Caco-2 (cell line): Measurements from ENCODE around the gene LY6G5C. TPM values are rescaled to one million over a fixed set of nuclear protein-coding genes. Genes with fewer than 3 reads are reported as not detected.

Experiments used
- BruUV-seq: library from RNA; stranded (reverse); fragments of 400-500 nt; replicated peaks from 2 replicates; lab custom pipeline; 2021; lab: Mats Ljungman, UMichigan
- CTCF ChIA-PET: fragments of 300-600 bp; sonication (Branson Sonifier 250); formaldehyde crosslinking; loops from one replicate; lab custom pipeline; 2022; ENCODE audit warnings: antibody characterized with exemption; lab: Charles Lee
- POLR2A ChIA-PET: fragments of 300-600 bp; sonication (Branson Sonifier 250); formaldehyde crosslinking; loops from one replicate; lab custom pipeline; 2022; ENCODE audit warnings: antibody characterized with exemption; lab: Charles Lee
- DNase-seq, 2 experiments: peaks; one replicate each; pipeline versions ENCODE4 v3.0.0 to v3.0.0-alpha.2; 2020 to 2022
- H3K27me3 ChIP-seq: replicated peaks from 2 replicates; pipeline ENCODE4 v1.6.0; 2011; ENCODE audit warnings: low read length; ENCODE audit not compliant: control insufficient read depth, insufficient read depth
- H3K36me3 ChIP-seq: 2 replicates; pipeline ENCODE4 v1.5.1; 2011; ENCODE audit warnings: low read length; ENCODE audit not compliant: control insufficient read depth, insufficient read depth
- H3K4me1 ChIP-seq: fragments of 250-450 bp; sonication (Bioruptor Pico); 2 replicates; pipeline ENCODE4 v1.5.1; 2020; ENCODE audit warnings: mild to moderate bottlenecking
- H3K4me3 ChIP-seq: 2 replicates; pipeline ENCODE4 v1.5.1; 2011; ENCODE audit warnings: low read depth, mild to moderate bottlenecking, control low read depth, low read length
- H3K9me3 ChIP-seq: fragments of 250-450 bp; sonication (Bioruptor Pico); 2 replicates; pipeline ENCODE4 v1.5.1; 2020; ENCODE audit warnings: mild to moderate bottlenecking, moderate library complexity
- H3K27ac Mint-ChIP-seq: one replicate; pipeline ENCODE4 v1.8.0; 2022; ENCODE audit warnings: mixed read lengths; ENCODE audit not compliant: unreplicated experiment
- H3K27me3 Mint-ChIP-seq: one replicate; pipeline ENCODE4 v1.8.0; 2022; ENCODE audit warnings: mixed read lengths; ENCODE audit not compliant: insufficient read depth, unreplicated experiment
- H3K36me3 Mint-ChIP-seq: one replicate; pipeline ENCODE4 v1.8.0; 2022; ENCODE audit warnings: mild to moderate bottlenecking, mixed read lengths; ENCODE audit not compliant: insufficient read depth, unreplicated experiment
- H3K4me1 Mint-ChIP-seq: one replicate; pipeline ENCODE4 v1.8.0; 2022; ENCODE audit warnings: low read depth, mixed read lengths; ENCODE audit not compliant: unreplicated experiment
- H3K4me3 Mint-ChIP-seq: one replicate; pipeline ENCODE4 v1.8.0; 2022; ENCODE audit warnings: mild to moderate bottlenecking, moderate library complexity, mixed read lengths; ENCODE audit not compliant: unreplicated experiment
- H3K9me3 Mint-ChIP-seq: one replicate; pipeline ENCODE4 v1.8.0; 2022; ENCODE audit warnings: mixed read lengths; ENCODE audit not compliant: unreplicated experiment
- CTCF ChIP-seq, 2 experiments: fragments of 200-600 bp in 1 of 2; IDR thresholded peaks; 1 replicate in 1 of 2; 2 replicates in 1 of 2; pipeline versions ENCODE4 v1.5.1 to v1.8.0; 2011 to 2022; ENCODE audit warnings: antibody characterized with exemption in 1 of 2, control low read depth in 1 of 2, inconsistent platforms in 1 of 2, low read depth in 1 of 2, low read length in 1 of 2, mild to moderate bottlenecking in 1 of 2, moderate library complexity in 1 of 2; ENCODE audit not compliant: insufficient read depth in 1 of 2, severe bottlenecking in 1 of 2, unreplicated experiment in 1 of 2
- intact Hi-C: fragments of 100-400 bp; cut with micrococcal nuclease; formaldehyde crosslinking; loops from one replicate; pipeline ENCODE4 v1.10.0; 2022; ENCODE audit not compliant: unreplicated experiment
- total RNA-seq: library from RNA; stranded (reverse); gene quantifications from 2 replicates; pipeline ENCODE4 v1.2.3, GENCODE V29; 2022

Gene LY6G5C
- total RNA-seq, 1 experiment from 2014 or later = 2.9 TPM

DNA sequence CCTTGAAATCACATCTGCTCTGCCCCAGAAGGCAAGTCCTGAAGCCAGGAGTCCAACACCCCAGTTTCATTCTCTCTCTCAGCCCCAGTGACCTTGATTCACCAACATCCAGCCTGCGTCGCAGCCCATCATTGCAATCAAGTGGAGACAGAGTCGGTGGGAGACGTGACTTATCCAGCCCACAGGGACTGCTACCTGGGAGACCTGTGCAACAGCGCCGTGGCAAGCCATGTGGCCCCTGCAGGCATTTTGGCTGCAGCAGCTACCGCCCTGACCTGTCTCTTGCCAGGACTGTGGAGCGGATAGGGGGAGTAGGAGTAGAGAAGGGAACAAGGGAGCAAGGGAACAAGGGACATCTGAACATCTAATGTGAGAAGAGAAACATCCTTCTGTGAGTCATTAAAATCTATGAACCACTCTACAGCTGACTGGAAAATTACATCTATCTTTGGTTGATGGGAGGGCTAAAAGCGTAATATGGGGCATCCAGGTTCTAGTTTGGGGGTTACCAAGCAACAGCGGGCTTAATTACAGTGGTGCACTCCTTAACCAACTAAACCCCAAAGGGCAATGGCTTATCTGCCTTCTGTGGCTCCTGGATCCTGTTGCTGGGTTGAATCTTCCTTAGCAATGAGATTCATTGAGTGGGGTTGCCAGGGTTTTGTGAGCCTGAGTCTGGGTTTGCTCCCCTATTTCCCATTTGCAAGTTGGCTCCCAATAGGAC is 36.8 kb upstream of the LY6G5C start:
- no peaks in the 10 kb centered on the region for H3K36me3 ChIP-seq
- no peaks in the 10 kb centered on the region for H3K9me3 ChIP-seq
- no peaks in the 10 kb centered on the region for H3K27me3 ChIP-seq
- DNase-seq = peak in 1 of 2 experiments; percentile 36
- Mint-ChIP-seq H3K9me3 (no peaks in the 10 kb centered on the region), H3K4me1 (peaks cover 61% of the 10 kb centered on the region), H3K36me3 (peaks cover 5% of the 10 kb centered on the region), H3K4me3 (no peak overlapping the region), H3K27ac (peak overlapping the region; percentile 69), H3K27me3 (no peaks in the 10 kb centered on the region)
- no peak for TF ChIP-seq CTCF (IDR thresholded peaks at IDR 0.05; ENCODE audit: insufficient read depth in 1 of 2, low read depth in 1 of 2, low read length in 1 of 2, severe bottlenecking in 1 of 2, unreplicated experiment in 1 of 2)
- no TSS peak for BruUV-seq
- POLR2A ChIA-PET = no interaction called here
- intact Hi-C loops = no loop called here
- CTCF ChIA-PET = no interaction called here
- H3K4me1 ChIP-seq = peaks cover 64% of the 10 kb centered on the region
- no peak overlapping the region for H3K4me3 ChIP-seq

GRCh38 chr6:31715022-31715958 is 34.4 kb upstream of the LY6G5C start, which contains the start of gene LY6G6D:
LY6G6D (plus strand) TSS chr6:31715348; CDS start chr6:31715356, 8 bp downstream.
- peak within 1 kb of the TSS; percentile 98 for H3K27ac Mint-ChIP-seq
- POLR2A ChIA-PET = interaction anchor here (1.5 to 1.7 kb wide), 2 partner anchors 23 to 147 kb away, joined by 6 to 7 read pairs; partner anchors contain the start of gene NEU1
- H3K4me3 Mint-ChIP-seq = peak within 1 kb of the TSS; percentile 65

More at GRCh38 chr6:31715022-31715958, 34.4 kb upstream of the LY6G5C start, which contains the start of gene LY6G6D:
- no peaks in the 10 kb centered on the region for H3K36me3 ChIP-seq
- DNase-seq = no peak
- TF ChIP-seq CTCF (IDR thresholded peaks at IDR 0.05; ENCODE audit: insufficient read depth in 1 of 2, low read depth in 1 of 2, low read length in 1 of 2, severe bottlenecking in 1 of 2, unreplicated experiment in 1 of 2) = no peak
- no peaks in the 10 kb centered on the region for H3K27me3 ChIP-seq
- H3K9me3 ChIP-seq = no peaks in the 10 kb centered on the region
- Mint-ChIP-seq H3K4me1 (peaks cover 62% of the 10 kb centered on the region), H3K36me3 (peaks cover 5% of the 10 kb centered on the region), H3K9me3 (no peaks in the 10 kb centered on the region), H3K27me3 (no peaks in the 10 kb centered on the region)
- peaks cover 56% of the 10 kb centered on the region for H3K4me1 ChIP-seq
- CTCF ChIA-PET = interaction anchor here (1.1 to 1.7 kb wide), 2 partner anchors 14 to 34 kb away, joined by 3 to 6 read pairs; partner anchors contain the start of genes DDAH2 and LY6G5C
- no TSS peak for BruUV-seq
- H3K4me3 ChIP-seq = no peak within 1 kb of the TSS
- intact Hi-C loops = no loop called here
